ENCODE measurements around the gene ACVR1B.
A peak's percentile ranks its signal among the peaks of the same experiment; 100 is the strongest.

- TF ChIP-seq CREB1 (CRISPR knock-in tag; IDR thresholded peaks at IDR 0.05; ENCODE audit: low read depth) (no peak), POLR2AphosphoS5 (IDR thresholded peaks at IDR 0.05; ENCODE audit: low read depth) (peak; percentile 12; the same call in 1 of the 2 replicates), CTCF (conservative IDR thresholded peaks at IDR 0.05; ENCODE audit: low read depth in 2 of 2) (no peak), EZH2phosphoT487 (IDR thresholded peaks at IDR 0.05; ENCODE audit: unreplicated experiment) (no peak), EZH2 (IDR thresholded peaks at IDR 0.05; ENCODE audit: low read depth, unreplicated experiment) (no peak), REST (IDR thresholded peaks at IDR 0.05; ENCODE audit: unreplicated experiment) (no peak), JUNB (IDR thresholded peaks at IDR 0.05; ENCODE audit: unreplicated experiment) (no peak), ZNF114 (CRISPR knock-in tag; IDR thresholded peaks at IDR 0.05) (no peak)
These were observed 63.4 kb downstream of the ACVR1B start for GRCh38 chr12:52014567-52015530.

Measured in GM23338 (cell line).